ENCODE measurements around the gene LMO2.

DNA sequence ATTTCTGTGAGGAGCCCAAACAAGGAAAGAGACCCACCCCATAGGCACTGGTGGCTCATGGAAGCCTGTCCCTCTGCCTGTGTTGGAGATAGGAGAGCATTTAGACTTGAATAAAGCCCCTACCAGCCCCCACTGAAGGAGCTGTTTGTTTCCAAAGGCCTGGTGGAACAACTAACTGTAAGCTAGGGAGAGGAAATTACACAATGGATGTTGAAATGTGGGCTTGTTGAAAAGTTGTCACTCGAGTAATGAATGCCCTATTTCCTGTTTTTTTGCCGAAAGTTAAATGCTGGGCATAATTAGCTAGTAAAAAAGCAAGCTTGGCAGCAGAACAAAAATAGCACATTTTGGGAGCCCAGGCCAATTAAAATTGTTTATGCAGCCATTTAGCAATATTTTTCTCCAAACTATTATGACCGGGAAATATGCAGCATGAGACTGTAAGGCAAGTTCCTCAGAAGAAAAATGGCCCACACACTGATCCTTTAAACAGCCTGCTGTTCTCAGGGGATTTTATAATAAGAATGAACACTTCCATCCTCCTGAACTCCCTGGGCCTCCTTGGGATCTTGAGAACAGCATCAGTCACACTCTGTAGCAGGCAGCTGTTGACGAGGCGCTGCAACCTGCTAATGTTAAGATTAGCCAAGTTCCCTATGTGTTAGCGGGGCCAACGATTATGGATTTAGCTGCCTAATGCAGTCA is 38.6 kb upstream of the LMO2 start:
- no peak for TF ChIP-seq CTCF (IDR thresholded peaks at IDR 0.05)
- no peak for TF ChIP-seq POLR2A (IDR thresholded peaks at IDR 0.05)
